H1 (cell line): ENCODE measurements around the gene NAP1L1.

Experiments
- CTCF ChIP-seq, 3 experiments: IDR thresholded peaks; 1 replicate in 2 of 3; 2 replicates in 1 of 3; pipeline versions ENCODE4 v1.5.1 to v1.6.1; 2011; ENCODE audit warnings: low read length in 3 of 3, mild to moderate bottlenecking in 3 of 3, inconsistent platforms in 2 of 3, low read depth in 1 of 3, moderate library complexity in 1 of 3; ENCODE audit not compliant: insufficient read depth in 1 of 3; ENCODE audit errors: control extremely low read depth in 1 of 3
- EZH2 ChIP-seq: fragments of 200-600 bp; sonication (generic); IDR thresholded peaks from 2 replicates; pipeline ENCODE4 v1.7.1; 2012; ENCODE audit warnings: low read depth, mild to moderate bottlenecking, moderate library complexity, low read length, inconsistent platforms; ENCODE audit not compliant: severe bottlenecking
- GABPA ChIP-seq: IDR thresholded peaks from 2 replicates; pipeline ENCODE4 v1.6.1; 2011; ENCODE audit warnings: mild to moderate bottlenecking, low read length, moderate library complexity, borderline replicate concordance; ENCODE audit not compliant: insufficient read depth
- MAX ChIP-seq: IDR thresholded peaks from 2 replicates; pipeline ENCODE4 v1.6.1; 2012; ENCODE audit warnings: inconsistent platforms
- TBP ChIP-seq: IDR thresholded peaks from 2 replicates; pipeline ENCODE4 v1.6.1; 2011; ENCODE audit warnings: low read depth, low read length, improper control_type of control experiment
- TEAD4 ChIP-seq: IDR thresholded peaks from 2 replicates; pipeline ENCODE4 v1.6.1; 2012; ENCODE audit warnings: low read depth, low read length, inconsistent platforms, mixed read lengths

- no peak for TF ChIP-seq MAX
- no peak for TF ChIP-seq CTCF (IDR thresholded peaks at IDR 0.05; ENCODE audit: control extremely low read depth in 1 of 3, insufficient read depth in 1 of 3, low read depth in 1 of 3, low read length in 3 of 3)
- no peak for TF ChIP-seq TEAD4
- TF ChIP-seq TBP: no peak
- no peak for TF ChIP-seq EZH2
- TF ChIP-seq GABPA: no peak
These were observed 60.2 kb downstream of the NAP1L1 start for GRCh38 chr12:76024102-76024781.
